HS-27A (cell line): ENCODE results near the gene THSD1.
"Not testable (repeated sequence)": the region's sequence is repeated elsewhere in the genome, so short reads cannot be mapped to it uniquely, and the experiment has no call there.

Experiments
- DNase-seq: peaks from one replicate; pipeline ENCODE4 v3.0.0-alpha.2; 2012; ENCODE audit warnings: low read depth, missing footprints

The THSD1 gene

GRCh38 chr13:52408071-52408658 is 2.2 kb upstream of the THSD1 start:
- DNase-seq, result not testable (repeated sequence)

GRCh38 chr13:52407436-52407835 is 1.5 kb upstream of the THSD1 start:
- DNase-seq, result not testable (repeated sequence)

GRCh38 chr13:52406629-52407028 is 657 bp upstream of the THSD1 start:
- DNase-seq, result no peak

GRCh38 chr13:52405369-52405766 is 604 bp downstream of the THSD1 start:
- DNase-seq, result no peak

GRCh38 chr13:52399708-52400107 is 6.3 kb downstream of the THSD1 start:
- DNase-seq, result no peak

- no peak for DNase-seq
Measured at GRCh38 chr13:52399046-52399445, 6.9 kb downstream of the THSD1 start.

- no peak for DNase-seq
Measured at GRCh38 chr13:52395704-52396103, 10.3 kb downstream of the THSD1 start.

GRCh38 chr13:52394586-52394985 is 11.4 kb downstream of the THSD1 start:
- DNase-seq, result no peak

- DNase-seq, result no peak
Measured at GRCh38 chr13:52393572-52394357, 12.2 kb downstream of the THSD1 start.

- no peak for DNase-seq
Measured at GRCh38 chr13:52387721-52388120, 18.3 kb downstream of the THSD1 start.

- no peak for DNase-seq
Measured at GRCh38 chr13:52385870-52386269, 20.1 kb downstream of the THSD1 start.

GRCh38 chr13:52383366-52383765 is 22.6 kb downstream of the THSD1 start:
- DNase-seq, result no peak

GRCh38 chr13:52378312-52378711 is 27.7 kb downstream of the THSD1 start:
- no peak for DNase-seq

GRCh38 chr13:52377898-52378297 is 28.1 kb downstream of the THSD1 start:
- DNase-seq, result no peak

GRCh38 chr13:52374873-52375411 is 31.0 kb downstream of the THSD1 start:
- no peak for DNase-seq

GRCh38 chr13:52374389-52374788 is 31.6 kb downstream of the THSD1 start:
- no peak for DNase-seq

- DNase-seq, result not testable (repeated sequence)
Measured at GRCh38 chr13:52373277-52373676, 32.7 kb downstream of the THSD1 start.

GRCh38 chr13:52371736-52372247 is 34.2 kb downstream of the THSD1 start:
- DNase-seq, result no peak

GRCh38 chr13:52366291-52366690 is 39.7 kb downstream of the THSD1 start:
- no peak for DNase-seq

GRCh38 chr13:52362169-52362887 is 43.6 kb downstream of the THSD1 start:
- not testable (repeated sequence) for DNase-seq

GRCh38 chr13:52361225-52361624 is 44.7 kb downstream of the THSD1 start:
- DNase-seq, result no peak

GRCh38 chr13:52359534-52359933 is 46.4 kb downstream of the THSD1 start:
- DNase-seq, result no peak

GRCh38 chr13:52356327-52356726 is 49.6 kb downstream of the THSD1 start:
- DNase-seq, result no peak
